Stomach smooth muscle (tissue), 2 donors: ENCODE results near the gene LRRC53.

Experiments used
- H3K27ac ChIP-seq: one replicate; pipeline ENCODE4 v1.7.0; 2013; ENCODE audit warnings: mild to moderate bottlenecking, low read length, inconsistent platforms
- H3K27me3 ChIP-seq, 2 donors: one replicate each; pipeline ENCODE4 v1.7.0; 2013; ENCODE audit warnings: low read length in 2 of 2; ENCODE audit not compliant: insufficient read depth in 2 of 2, control insufficient read depth in 1 of 2
- H3K36me3 ChIP-seq, 2 donors: one replicate each; pipeline ENCODE4 v1.7.0; 2013; ENCODE audit warnings: low read length in 2 of 2; ENCODE audit not compliant: control insufficient read depth in 2 of 2, insufficient read depth in 2 of 2
- H3K4me1 ChIP-seq: one replicate; pipeline ENCODE4 v1.7.0; 2013; ENCODE audit warnings: low read length; ENCODE audit not compliant: control insufficient read depth, insufficient read depth
- H3K4me3 ChIP-seq, 2 donors: one replicate each; pipeline ENCODE4 v1.7.0; 2013; ENCODE audit warnings: low read length in 2 of 2
- H3K9ac ChIP-seq, 2 donors: one replicate each; pipeline ENCODE4 v1.7.0; 2013; ENCODE audit warnings: low read length in 2 of 2, mild to moderate bottlenecking in 1 of 2
- H3K9me3 ChIP-seq, 2 donors: one replicate each; pipeline ENCODE4 v1.7.0; 2013; ENCODE audit warnings: low read length in 2 of 2; ENCODE audit not compliant: control insufficient read depth in 2 of 2
- donor health status: healthy.
- donor health status: Pancreatic carcinoma.

LRRC53 gene

GRCh38 chr1:74420467-74420866 lies 91.9 kb downstream of the LRRC53 start:
- Histone ChIP-seq H3K4me3 (no peak overlapping the region), H3K9me3 (no peaks in the 10 kb centered on the region), H3K9ac (no peak overlapping the region), H3K36me3 (no peaks in the 10 kb centered on the region), H3K27me3 (no peaks in the 10 kb centered on the region), H3K27ac (no peak overlapping the region), H3K4me1 (no peaks in the 10 kb centered on the region)
